Measurements from ENCODE around the gene ALG3. TPM values are rescaled to one million over a fixed set of nuclear protein-coding genes. Genes with fewer than 3 reads are reported as not detected.

ALG3 gene
- total and polyA plus RNA-seq, 9 of the 15 experiments (the other 6 are each of a cell fraction or from before 2014, with no cell fraction given), result 37.5 to 107 (median 80.1) TPM

GRCh38 chr3:184241447-184242296 lies 7.1 kb downstream of the ALG3 start (continued):
- TF ChIP-seq NKRF (IDR thresholded peaks at IDR 0.05; ENCODE audit: borderline replicate concordance) (no peak), HLTF (IDR thresholded peaks at IDR 0.05) (no peak), MAX (CRISPR knock-in tag; IDR thresholded peaks at IDR 0.05) (no peak; the same call in 1 of the 2 replicates), TOE1 (IDR thresholded peaks at IDR 0.05; ENCODE audit: borderline replicate concordance) (peak; percentile 36; the same call in 1 of the 2 replicates), TOE1 (CRISPR knock-in tag; IDR thresholded peaks at IDR 0.05; ENCODE audit: borderline replicate concordance, low read depth) (no peak), DPF2 (IDR thresholded peaks at IDR 0.05) (no peak), ZNF707 (CRISPR knock-in tag; conservative IDR thresholded peaks at IDR 0.05) (no peak), ZNF23 (CRISPR knock-in tag; IDR thresholded peaks at IDR 0.05) (no peak), ZNF609 (CRISPR knock-in tag; IDR thresholded peaks at IDR 0.05; ENCODE audit: borderline replicate concordance) (no peak), ESRRB (CRISPR knock-in tag; IDR thresholded peaks at IDR 0.05; ENCODE audit: borderline replicate concordance) (no peak), PHF21A (IDR thresholded peaks at IDR 0.05; ENCODE audit: borderline replicate concordance, low read depth) (no peak), FIP1L1 (IDR thresholded peaks at IDR 0.05; ENCODE audit: low read depth, low read length, poor library complexity, severe bottlenecking) (peak; percentile 73), NCOA4 (IDR thresholded peaks at IDR 0.05; ENCODE audit: partially characterized antibody) (no peak), NR2F6 (CRISPR knock-in tag; IDR thresholded peaks at IDR 0.05) (no peak), ZNF436 (CRISPR knock-in tag; IDR thresholded peaks at IDR 0.05) (no peak), ZNF449 (CRISPR knock-in tag; IDR thresholded peaks at IDR 0.05) (no peak), SUPT5H (IDR thresholded peaks at IDR 0.05) (peak; percentile 69; the same call in 1 of the 2 replicates), ZNF134 (CRISPR knock-in tag; conservative IDR thresholded peaks at IDR 0.05) (no peak), ZNF224 (CRISPR knock-in tag; IDR thresholded peaks at IDR 0.05) (no peak), GABPB1 (CRISPR knock-in tag; IDR thresholded peaks at IDR 0.05) (peak; percentile 48; the same call in 1 of the 2 replicates), BRD9 (IDR thresholded peaks at IDR 0.05; ENCODE audit: low read depth, partially characterized antibody) (no peak)

Measured in K562 (cell line).